ENCODE measurements around the gene XPOT. TPM values are rescaled to one million over a fixed set of nuclear protein-coding genes. Genes with fewer than 3 reads are reported as not detected.

The XPOT gene
- total RNA-seq, 1 donor from 2014 or later, result 58.5 TPM

- no peaks in the 10 kb centered on the region for H3K27me3 Mint-ChIP-seq (ENCODE audit: low read depth)
- TF ChIP-seq, protein P1, sequence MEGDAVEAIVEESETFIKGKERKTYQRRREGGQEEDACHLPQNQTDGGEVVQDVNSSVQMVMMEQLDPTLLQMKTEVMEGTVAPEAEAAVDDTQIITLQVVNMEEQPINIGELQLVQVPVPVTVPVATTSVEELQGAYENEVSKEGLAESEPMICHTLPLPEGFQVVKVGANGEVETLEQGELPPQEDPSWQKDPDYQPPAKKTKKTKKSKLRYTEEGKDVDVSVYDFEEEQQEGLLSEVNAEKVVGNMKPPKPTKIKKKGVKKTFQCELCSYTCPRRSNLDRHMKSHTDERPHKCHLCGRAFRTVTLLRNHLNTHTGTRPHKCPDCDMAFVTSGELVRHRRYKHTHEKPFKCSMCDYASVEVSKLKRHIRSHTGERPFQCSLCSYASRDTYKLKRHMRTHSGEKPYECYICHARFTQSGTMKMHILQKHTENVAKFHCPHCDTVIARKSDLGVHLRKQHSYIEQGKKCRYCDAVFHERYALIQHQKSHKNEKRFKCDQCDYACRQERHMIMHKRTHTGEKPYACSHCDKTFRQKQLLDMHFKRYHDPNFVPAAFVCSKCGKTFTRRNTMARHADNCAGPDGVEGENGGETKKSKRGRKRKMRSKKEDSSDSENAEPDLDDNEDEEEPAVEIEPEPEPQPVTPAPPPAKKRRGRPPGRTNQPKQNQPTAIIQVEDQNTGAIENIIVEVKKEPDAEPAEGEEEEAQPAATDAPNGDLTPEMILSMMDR (IDR thresholded peaks at IDR 0.05; ENCODE audit: unreplicated experiment), result no peak
- no peaks in the 10 kb centered on the region for H3K9me3 Mint-ChIP-seq
- no peak for DNase-seq (ENCODE audit: low spot score in 2 of 2, unreplicated experiment in 2 of 2)
- no peak overlapping the region for H3K27ac Mint-ChIP-seq
- no peak overlapping the region for H3K4me3 Mint-ChIP-seq
- no peaks in the 10 kb centered on the region for H3K4me1 Mint-ChIP-seq
- peaks cover 27% of the 10 kb centered on the region for H3K36me3 Mint-ChIP-seq
These were observed 87.5 kb downstream of the XPOT start for GRCh38 chr12:64491718-64492117.

DNA sequence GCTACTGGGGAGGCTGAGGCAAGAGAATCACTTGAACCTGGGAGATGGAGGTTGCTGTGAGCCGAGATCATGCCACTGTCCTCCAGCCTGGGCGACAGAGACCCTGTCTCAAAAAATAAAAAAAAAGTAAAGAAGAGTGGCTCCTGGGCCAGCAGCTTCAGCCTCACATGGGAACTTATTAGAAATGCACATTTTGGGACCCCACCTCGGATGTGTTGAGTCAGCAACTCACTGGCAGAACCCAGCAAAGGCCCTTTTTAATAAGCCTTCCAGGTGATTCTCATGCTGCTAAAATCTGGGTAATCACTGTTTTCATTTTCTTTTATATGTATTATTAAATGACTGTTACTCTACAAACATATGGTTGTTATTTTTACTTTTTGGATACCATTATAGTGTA is 89.3 kb downstream of the XPOT start:
- H3K27me3 Mint-ChIP-seq (ENCODE audit: low read depth), result no peaks in the 10 kb centered on the region
- H3K27ac Mint-ChIP-seq, result no peak overlapping the region
- TF ChIP-seq, protein P1 (IDR thresholded peaks at IDR 0.05; ENCODE audit: unreplicated experiment), result no peak
- H3K9me3 Mint-ChIP-seq, result no peaks in the 10 kb centered on the region
- DNase-seq (ENCODE audit: low spot score in 2 of 2, unreplicated experiment in 2 of 2), result no peak
- H3K4me1 Mint-ChIP-seq, result no peaks in the 10 kb centered on the region
- peaks cover 35% of the 10 kb centered on the region for H3K36me3 Mint-ChIP-seq
- H3K4me3 Mint-ChIP-seq, result no peak overlapping the region

DNA sequence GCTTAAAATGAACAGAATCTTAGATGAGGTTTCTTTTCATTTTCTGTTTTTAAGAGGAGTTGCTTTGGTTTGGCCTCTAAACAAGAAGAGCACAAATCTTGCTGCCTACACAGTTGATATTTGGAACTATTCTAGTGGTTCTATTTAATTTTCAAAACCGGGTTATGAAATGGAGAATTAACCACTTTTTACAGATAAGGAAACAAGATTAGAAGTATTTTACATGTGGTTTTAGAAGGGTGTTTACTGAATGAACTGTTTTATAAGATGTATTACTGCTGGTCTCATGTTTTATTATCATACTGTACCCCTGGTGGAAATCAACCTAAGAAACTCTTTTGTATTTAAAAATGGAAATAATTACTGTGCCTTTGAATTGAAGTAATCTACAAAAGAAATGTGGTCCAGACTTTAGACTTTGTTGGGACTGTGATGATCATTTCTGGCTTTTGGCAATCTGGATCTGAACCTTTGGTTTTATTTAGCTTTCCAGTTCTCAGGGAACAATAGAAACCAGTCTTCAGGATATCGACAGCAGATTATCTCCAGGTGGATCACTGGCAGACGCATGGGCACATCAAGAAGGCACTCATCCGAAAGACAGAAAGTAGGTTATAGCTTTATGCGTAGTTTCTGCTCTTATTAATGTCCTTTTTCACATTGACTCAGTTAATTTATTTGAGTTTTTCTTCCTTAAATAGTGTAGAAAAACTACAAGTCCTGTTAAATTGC is 91.0 kb downstream of the XPOT start:
- peaks cover 34% of the 10 kb centered on the region for H3K36me3 Mint-ChIP-seq
- no peaks in the 10 kb centered on the region for H3K4me1 Mint-ChIP-seq
- H3K27me3 Mint-ChIP-seq (ENCODE audit: low read depth), result no peaks in the 10 kb centered on the region
- no peak overlapping the region for H3K27ac Mint-ChIP-seq
- H3K9me3 Mint-ChIP-seq, result no peaks in the 10 kb centered on the region
- TF ChIP-seq, protein P1 (IDR thresholded peaks at IDR 0.05; ENCODE audit: unreplicated experiment), result no peak
- no peak overlapping the region for H3K4me3 Mint-ChIP-seq
- no peak for DNase-seq (ENCODE audit: low spot score in 2 of 2, unreplicated experiment in 2 of 2)

GRCh38 chr12:64496839-64497400 is 92.7 kb downstream of the XPOT start:
- H3K27ac Mint-ChIP-seq, result no peak overlapping the region
- DNase-seq (ENCODE audit: low spot score in 2 of 2, unreplicated experiment in 2 of 2), result no peak
- H3K36me3 Mint-ChIP-seq, result peaks cover 31% of the 10 kb centered on the region
- TF ChIP-seq, protein P1 (IDR thresholded peaks at IDR 0.05; ENCODE audit: unreplicated experiment), result no peak
- H3K4me3 Mint-ChIP-seq, result no peak overlapping the region
- H3K4me1 Mint-ChIP-seq, result no peaks in the 10 kb centered on the region
- H3K9me3 Mint-ChIP-seq, result no peaks in the 10 kb centered on the region
- no peaks in the 10 kb centered on the region for H3K27me3 Mint-ChIP-seq (ENCODE audit: low read depth)

DNA sequence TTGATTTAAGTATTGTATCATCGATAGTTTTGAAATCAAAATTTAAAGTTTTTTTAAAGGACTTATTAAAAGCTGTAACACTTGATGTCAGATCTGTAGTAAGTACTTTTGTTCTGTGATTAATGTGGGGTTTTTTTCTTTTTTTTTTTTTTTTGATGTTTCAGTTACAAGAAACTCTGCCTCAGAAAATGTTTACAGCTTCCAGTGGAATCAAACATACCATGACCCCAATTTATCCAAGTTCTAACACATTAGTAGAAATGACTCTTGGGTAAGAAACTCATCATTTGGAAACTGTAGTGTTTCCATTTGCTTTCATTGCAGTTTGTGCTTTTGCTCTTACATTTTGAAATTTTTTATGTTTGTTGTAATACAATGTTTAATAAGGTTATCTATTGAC is 93.3 kb downstream of the XPOT start:
- Mint-ChIP-seq H3K4me3 (no peak overlapping the region), H3K27ac (no peak overlapping the region), H3K4me1 (no peaks in the 10 kb centered on the region), H3K27me3 (ENCODE audit: low read depth) (no peaks in the 10 kb centered on the region), H3K36me3 (peaks cover 30% of the 10 kb centered on the region), H3K9me3 (no peaks in the 10 kb centered on the region)
- DNase-seq (ENCODE audit: low spot score in 2 of 2, unreplicated experiment in 2 of 2), result no peak
- TF ChIP-seq, protein P1 (IDR thresholded peaks at IDR 0.05; ENCODE audit: unreplicated experiment), result no peak
